Endodermal cell (in vitro differentiated cells): ENCODE results near the gene CCDC9B. TPM values are rescaled to one million over a fixed set of nuclear protein-coding genes. Genes with fewer than 3 reads are reported as not detected.

Experiments
- DNase-seq: peaks from one replicate; pipeline ENCODE4 v3.0.0-alpha.2; 2017
- H3K27ac ChIP-seq: 2 replicates; pipeline ENCODE4 v1.5.1; 2013; ENCODE audit warnings: mild to moderate bottlenecking, low read depth, low read length, moderate library complexity
- H3K27me3 ChIP-seq: 2 replicates; pipeline ENCODE4 v1.6.1; 2013; ENCODE audit warnings: mild to moderate bottlenecking, low read length, moderate library complexity; ENCODE audit not compliant: insufficient read depth, control insufficient read depth, poor library complexity, severe bottlenecking
- H3K36me3 ChIP-seq: 2 replicates; pipeline ENCODE4 v1.7.0; 2013; ENCODE audit warnings: mild to moderate bottlenecking, low read length, moderate library complexity; ENCODE audit not compliant: control insufficient read depth, insufficient read depth
- H3K4me1 ChIP-seq: one replicate; pipeline ENCODE4 v1.7.0; 2013; ENCODE audit warnings: low read length; ENCODE audit not compliant: control insufficient read depth, insufficient read depth
- H3K4me3 ChIP-seq: 2 replicates; pipeline ENCODE4 v1.5.1; 2013; ENCODE audit warnings: mild to moderate bottlenecking, low read length, moderate library complexity
- H3K9ac ChIP-seq: 2 replicates; pipeline ENCODE4 v1.6.1; 2013; ENCODE audit warnings: mild to moderate bottlenecking, low read length, moderate library complexity; ENCODE audit not compliant: poor library complexity, severe bottlenecking; ENCODE audit errors: extremely low read depth
- H3K9me3 ChIP-seq: 2 replicates; pipeline ENCODE4 v1.6.1; 2013; ENCODE audit warnings: mild to moderate bottlenecking, low read length, moderate library complexity; ENCODE audit not compliant: control insufficient read depth
- H3K27ac Mint-ChIP-seq: 2 replicates; pipeline ENCODE4 v1.8.0; 2020; ENCODE audit warnings: mixed read lengths
- H3K27me3 Mint-ChIP-seq: 2 replicates; pipeline ENCODE4 v1.8.0; 2021; ENCODE audit warnings: mild to moderate bottlenecking, mixed read lengths; ENCODE audit not compliant: insufficient read depth
- H3K36me3 Mint-ChIP-seq: 2 replicates; pipeline ENCODE4 v1.8.0; 2020; ENCODE audit warnings: low read depth, mixed read lengths
- H3K4me1 Mint-ChIP-seq: 2 replicates; pipeline ENCODE4 v1.8.0; 2020; ENCODE audit warnings: mixed read lengths
- H3K4me3 Mint-ChIP-seq: 2 replicates; pipeline ENCODE4 v1.8.0; 2020; ENCODE audit warnings: mild to moderate bottlenecking, moderate library complexity, mixed read lengths
- H3K9me3 Mint-ChIP-seq: 2 replicates; pipeline ENCODE4 v1.8.0; 2020; ENCODE audit warnings: mild to moderate bottlenecking, mixed read lengths
- CTCF ChIP-seq: fragments of 200-600 bp; sonication (generic); conservative IDR thresholded peaks from 2 replicates; pipeline ENCODE4 v1.5.0; 2021; ENCODE audit warnings: antibody characterized with exemption, mild to moderate bottlenecking
- WGBS, 2 experiments: methylation state at CpG; one replicate each; pipeline versions ENCODE4 v1.1.5 to v1.1.7; 2013; ENCODE audit warnings: missing lambda C conversion rate in 2 of 2, mixed read lengths in 1 of 2; ENCODE audit not compliant: insufficient coverage in 1 of 2, insufficient read length in 1 of 2; 5-methylcytosine and 5-hydroxymethylcytosine counted together
- total RNA-seq, 2 donors: library from RNA; stranded (reverse); fragmentation: NEBNext Ultra II Directional in 1 of 2; extraction: Animal tissue kit (Norgen Biotek cat#: 25700) in 1 of 2; gene quantifications; 2 replicates in 1 of 2; 3 replicates in 1 of 2; pipeline ENCODE4 v1.2.1, GENCODE V29; 2021

CCDC9B gene
- total RNA-seq, 2 donors from 2014 or later = 0.15 to 0.42 TPM

DNA sequence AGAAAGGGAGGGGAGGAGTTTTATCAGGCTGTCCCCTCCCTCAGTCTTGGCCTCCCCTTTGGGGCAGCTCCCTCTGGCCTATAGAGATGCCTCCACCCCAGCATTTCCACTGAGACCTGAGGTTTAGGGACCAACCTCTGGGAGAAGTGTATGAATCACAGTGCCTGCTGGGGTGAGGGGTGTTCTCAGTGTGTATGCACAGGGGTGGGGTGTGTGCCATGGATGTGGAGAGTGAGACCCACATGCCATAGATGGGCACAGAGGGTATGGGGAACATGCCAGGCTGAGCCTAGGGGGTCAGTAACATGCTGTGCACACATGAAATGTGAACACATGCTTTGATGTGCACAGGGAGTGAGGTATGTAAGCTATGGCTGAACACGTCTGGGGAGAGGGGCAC lies 45.4 kb downstream of the CCDC9B start:
- Histone ChIP-seq H3K4me3 (no peak overlapping the region), H3K27me3 (peaks cover 74% of the 10 kb centered on the region), H3K9me3 (peaks cover 2% of the 10 kb centered on the region), H3K27ac (no peak overlapping the region), H3K4me1 (no peaks in the 10 kb centered on the region), H3K9ac (no peak overlapping the region), H3K36me3 (no peaks in the 10 kb centered on the region)
- peaks cover 9% of the 10 kb centered on the region for H3K9me3 Mint-ChIP-seq
- H3K4me3 Mint-ChIP-seq = no peak overlapping the region
- no peak overlapping the region for H3K27ac Mint-ChIP-seq
- no peak for DNase-seq
- TF ChIP-seq CTCF = no peak
- H3K36me3 Mint-ChIP-seq = no peaks in the 10 kb centered on the region
- peaks cover 9% of the 10 kb centered on the region for H3K4me1 Mint-ChIP-seq
- 90 to 100% methylated on average over 1 of the region's 1 CpG for WGBS, 2 experiments
- H3K27me3 Mint-ChIP-seq = peaks cover 86% of the 10 kb centered on the region

DNA sequence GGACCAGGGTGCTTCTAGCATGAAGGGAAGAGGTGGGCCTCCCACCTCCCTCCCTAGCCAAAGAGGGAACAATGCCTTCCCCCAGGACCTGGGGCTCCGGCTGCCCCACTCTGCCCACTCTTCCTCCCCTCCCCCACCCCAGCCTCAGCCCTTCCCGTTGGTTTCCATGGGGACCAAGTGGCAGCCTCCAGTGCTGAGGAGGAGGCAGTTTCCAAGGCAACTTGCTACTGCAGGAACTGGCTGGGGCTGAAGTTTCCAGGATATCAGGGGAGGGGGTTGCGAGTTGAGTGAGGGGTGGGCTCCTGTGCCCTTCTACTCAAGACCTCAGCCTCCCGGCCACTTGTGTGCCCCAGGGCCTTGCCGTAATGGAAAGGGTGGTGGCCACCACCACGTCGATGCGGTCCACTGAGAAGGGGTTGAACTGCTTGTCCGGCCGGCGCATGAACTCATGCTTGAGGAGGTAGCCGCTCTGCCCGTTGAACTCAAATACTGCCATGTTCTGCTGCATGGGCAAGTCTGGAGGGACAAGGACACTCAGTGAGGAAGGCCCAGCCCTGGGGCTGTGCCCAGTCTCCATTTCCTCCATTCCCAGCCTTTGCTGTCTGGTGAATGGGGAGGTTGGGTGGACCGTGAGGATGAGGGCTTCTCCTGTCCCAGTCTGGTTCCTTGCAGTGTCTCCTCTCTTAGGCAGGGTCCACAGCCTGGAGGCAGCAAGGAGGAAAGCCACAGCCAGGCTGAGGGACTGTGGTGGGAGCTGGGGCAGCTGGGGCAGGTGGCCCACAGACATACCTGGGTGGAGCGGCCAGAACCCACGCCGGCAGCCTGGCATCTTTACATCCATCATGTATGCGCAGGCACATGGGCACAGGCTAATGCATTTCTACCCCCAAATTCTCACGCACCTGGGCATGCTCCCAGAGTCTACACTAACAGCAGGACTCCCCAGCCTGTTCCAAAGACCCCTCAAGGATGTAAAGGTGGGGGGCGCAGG lies 46.5 kb downstream of the CCDC9B start:
- 88 to 89% methylated on average over 11 to 20 of the region's 20 CpGs for WGBS, 2 experiments
- Histone ChIP-seq H3K36me3 (no peaks in the 10 kb centered on the region), H3K27me3 (peaks cover 85% of the 10 kb centered on the region), H3K9ac (no peak overlapping the region), H3K4me1 (no peaks in the 10 kb centered on the region), H3K4me3 (no peak overlapping the region), H3K9me3 (no peaks in the 10 kb centered on the region), H3K27ac (no peak overlapping the region)
- peaks cover 9% of the 10 kb centered on the region for H3K4me1 Mint-ChIP-seq
- no peak overlapping the region for H3K27ac Mint-ChIP-seq
- no peak overlapping the region for H3K4me3 Mint-ChIP-seq
- peaks cover under 1% of the 10 kb centered on the region for H3K9me3 Mint-ChIP-seq
- H3K36me3 Mint-ChIP-seq = no peaks in the 10 kb centered on the region
- no peak for DNase-seq
- peaks cover 90% of the 10 kb centered on the region for H3K27me3 Mint-ChIP-seq
- TF ChIP-seq CTCF = no peak

DNA sequence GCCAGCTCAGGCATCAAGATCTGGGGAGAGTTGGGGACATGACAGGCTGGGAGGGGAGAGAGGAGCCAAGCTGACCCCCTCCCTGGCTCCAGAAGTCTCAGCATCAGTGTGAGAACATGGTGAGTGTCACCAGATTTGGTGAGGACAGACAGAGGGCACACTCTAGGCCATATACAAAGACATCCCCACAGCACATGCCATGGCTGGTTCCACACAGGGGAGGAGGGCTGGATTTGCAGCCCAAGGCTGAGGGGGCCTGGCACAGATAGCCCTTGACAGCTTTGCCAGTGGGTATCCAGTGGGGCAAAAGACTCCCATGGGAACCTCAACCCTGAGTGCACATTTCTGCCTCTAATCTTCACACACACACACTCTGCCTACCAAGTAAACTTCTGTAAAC lies 47.7 kb downstream of the CCDC9B start:
- H3K4me3 Mint-ChIP-seq = no peak overlapping the region
- H3K27me3 ChIP-seq = peaks cover 96% of the 10 kb centered on the region
- H3K9me3 ChIP-seq = no peaks in the 10 kb centered on the region
- H3K4me3 ChIP-seq = no peak overlapping the region
- H3K36me3 ChIP-seq = no peaks in the 10 kb centered on the region
- peaks cover 9% of the 10 kb centered on the region for H3K4me1 Mint-ChIP-seq
- no peak for DNase-seq
- no peaks in the 10 kb centered on the region for H3K36me3 Mint-ChIP-seq
- H3K27me3 Mint-ChIP-seq = peaks cover 93% of the 10 kb centered on the region
- no peaks in the 10 kb centered on the region for H3K9me3 Mint-ChIP-seq
- H3K27ac Mint-ChIP-seq = no peak overlapping the region
- no peak overlapping the region for H3K27ac ChIP-seq
- H3K9ac ChIP-seq = no peak overlapping the region
- H3K4me1 ChIP-seq = no peaks in the 10 kb centered on the region
- no peak for TF ChIP-seq CTCF
